ENCODE data around the gene CEP70.

DNA sequence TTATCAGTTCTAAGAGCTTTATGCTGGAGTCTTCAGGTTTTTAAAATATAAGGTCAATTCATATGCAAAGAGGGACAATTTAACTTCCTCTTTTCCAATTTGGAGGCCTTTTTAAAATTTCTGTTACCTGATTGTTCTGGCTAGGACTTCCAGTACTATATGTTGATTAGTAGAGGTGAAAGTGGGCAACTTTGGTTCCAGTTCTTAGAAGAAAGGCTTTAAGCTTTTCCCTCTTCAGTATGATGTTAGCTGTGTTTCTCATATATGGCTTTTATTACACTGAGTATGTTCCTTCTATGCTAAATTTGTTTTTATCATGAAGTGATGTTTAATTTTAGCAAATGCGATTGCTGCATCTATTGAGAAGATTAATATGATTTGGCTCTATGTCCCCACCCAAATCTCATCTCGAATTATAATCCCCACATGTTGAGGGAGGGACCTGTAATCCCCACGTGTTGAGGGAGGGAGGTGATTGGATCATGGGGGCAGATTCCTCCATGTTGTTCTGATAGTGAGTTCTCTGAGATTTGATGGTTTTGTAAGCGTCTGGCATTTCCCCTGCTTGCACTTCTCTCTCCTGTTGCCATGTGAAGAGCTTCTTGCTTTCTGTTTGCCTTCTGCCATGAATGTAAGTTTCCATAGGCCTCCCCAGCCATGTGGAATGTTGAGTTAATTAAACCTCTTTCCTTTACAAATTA is 48.3 kb upstream of the CEP70 start:
- TF ChIP-seq, protein P1, sequence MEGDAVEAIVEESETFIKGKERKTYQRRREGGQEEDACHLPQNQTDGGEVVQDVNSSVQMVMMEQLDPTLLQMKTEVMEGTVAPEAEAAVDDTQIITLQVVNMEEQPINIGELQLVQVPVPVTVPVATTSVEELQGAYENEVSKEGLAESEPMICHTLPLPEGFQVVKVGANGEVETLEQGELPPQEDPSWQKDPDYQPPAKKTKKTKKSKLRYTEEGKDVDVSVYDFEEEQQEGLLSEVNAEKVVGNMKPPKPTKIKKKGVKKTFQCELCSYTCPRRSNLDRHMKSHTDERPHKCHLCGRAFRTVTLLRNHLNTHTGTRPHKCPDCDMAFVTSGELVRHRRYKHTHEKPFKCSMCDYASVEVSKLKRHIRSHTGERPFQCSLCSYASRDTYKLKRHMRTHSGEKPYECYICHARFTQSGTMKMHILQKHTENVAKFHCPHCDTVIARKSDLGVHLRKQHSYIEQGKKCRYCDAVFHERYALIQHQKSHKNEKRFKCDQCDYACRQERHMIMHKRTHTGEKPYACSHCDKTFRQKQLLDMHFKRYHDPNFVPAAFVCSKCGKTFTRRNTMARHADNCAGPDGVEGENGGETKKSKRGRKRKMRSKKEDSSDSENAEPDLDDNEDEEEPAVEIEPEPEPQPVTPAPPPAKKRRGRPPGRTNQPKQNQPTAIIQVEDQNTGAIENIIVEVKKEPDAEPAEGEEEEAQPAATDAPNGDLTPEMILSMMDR (IDR thresholded peaks at IDR 0.05): no peak
- no peak for TF ChIP-seq POLR2A (IDR thresholded peaks at IDR 0.05)
- no peak for TF ChIP-seq EP300 (IDR thresholded peaks at IDR 0.05)
